GM18909 (cell line): ENCODE data around the gene BNC2.

ENCODE experiments used
- ATAC-seq: cut with Tn5 transposase; IDR thresholded peaks from one replicate; pipeline ENCODE4 v1.9.1; 2021; ENCODE audit warnings: mild to moderate bottlenecking; ENCODE audit not compliant: unreplicated experiment, poor library complexity

Gene BNC2

DNA sequence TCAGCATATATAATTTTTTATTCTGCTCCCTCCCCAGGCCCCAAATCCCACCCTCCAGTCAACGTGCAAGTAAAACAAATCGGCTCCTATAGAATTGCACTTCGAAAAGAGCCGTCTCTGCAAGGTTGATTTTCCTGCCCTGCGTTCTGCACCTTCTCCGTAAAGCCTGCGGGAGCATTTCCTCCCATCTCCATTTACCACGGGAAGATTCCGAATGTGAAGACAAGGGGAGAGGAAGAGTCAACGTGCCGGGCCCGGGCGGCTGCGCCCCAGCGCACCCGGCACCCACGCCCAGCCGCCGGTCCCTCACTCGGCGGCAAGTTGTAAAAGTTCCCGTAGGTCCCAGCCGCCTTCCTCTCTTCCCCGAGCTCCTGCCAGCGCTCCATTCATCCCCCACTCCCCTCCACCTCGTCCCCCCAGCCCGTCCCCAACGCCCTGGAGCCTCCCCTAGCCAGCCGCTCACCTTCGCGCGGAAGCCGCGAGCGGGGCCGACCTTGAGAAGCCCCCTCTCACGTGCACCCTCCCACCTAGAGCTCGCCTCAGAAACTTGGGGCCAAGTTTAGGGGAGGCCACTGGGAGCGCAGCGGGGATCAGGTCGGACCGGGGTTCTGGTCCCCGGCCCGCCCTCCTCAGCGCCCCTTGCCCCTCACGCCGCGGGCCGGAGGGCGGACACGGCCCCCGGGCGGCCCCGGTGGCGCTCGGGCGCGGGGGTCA lies 431 bp downstream of the BNC2 start:
- ATAC-seq: no peak

DNA sequence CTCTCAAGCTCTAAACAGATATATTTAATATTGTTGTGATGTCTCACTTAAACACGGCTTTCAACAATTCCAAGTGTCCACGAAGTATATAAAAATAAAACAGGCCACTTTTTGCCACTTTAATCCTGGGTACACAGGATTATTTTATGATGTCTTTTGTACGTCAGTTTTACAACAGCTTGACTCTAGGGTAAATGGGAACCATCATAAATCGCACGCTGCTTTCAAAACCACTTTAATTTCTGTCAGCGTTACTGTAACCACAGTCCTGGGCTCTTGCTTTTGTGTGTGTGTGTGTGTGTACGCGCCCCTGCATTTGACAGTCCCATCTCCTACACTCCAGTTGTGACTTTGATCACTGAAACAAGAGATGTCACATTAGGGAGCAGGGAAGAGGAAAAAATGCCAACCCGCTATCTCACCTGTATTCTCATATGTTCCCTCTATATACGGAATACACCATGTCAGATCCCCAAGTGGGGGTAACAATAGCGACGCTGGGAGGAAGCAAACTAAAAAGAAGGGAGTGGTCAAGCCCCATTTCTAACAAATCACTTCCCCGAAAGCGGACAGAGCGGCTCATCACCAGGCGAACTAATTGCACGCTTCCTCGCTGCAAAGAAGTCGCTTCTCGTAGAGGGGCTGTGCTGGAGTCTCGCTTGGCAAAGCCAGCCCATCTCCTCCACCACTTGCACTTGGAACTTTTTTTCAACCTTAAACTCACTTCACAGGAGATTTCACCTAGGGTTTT lies 1.2 kb downstream of the BNC2 start:
- no peak for ATAC-seq

GRCh38 chr9:16868701-16869100 lies 1.8 kb downstream of the BNC2 start:
- ATAC-seq: no peak

DNA sequence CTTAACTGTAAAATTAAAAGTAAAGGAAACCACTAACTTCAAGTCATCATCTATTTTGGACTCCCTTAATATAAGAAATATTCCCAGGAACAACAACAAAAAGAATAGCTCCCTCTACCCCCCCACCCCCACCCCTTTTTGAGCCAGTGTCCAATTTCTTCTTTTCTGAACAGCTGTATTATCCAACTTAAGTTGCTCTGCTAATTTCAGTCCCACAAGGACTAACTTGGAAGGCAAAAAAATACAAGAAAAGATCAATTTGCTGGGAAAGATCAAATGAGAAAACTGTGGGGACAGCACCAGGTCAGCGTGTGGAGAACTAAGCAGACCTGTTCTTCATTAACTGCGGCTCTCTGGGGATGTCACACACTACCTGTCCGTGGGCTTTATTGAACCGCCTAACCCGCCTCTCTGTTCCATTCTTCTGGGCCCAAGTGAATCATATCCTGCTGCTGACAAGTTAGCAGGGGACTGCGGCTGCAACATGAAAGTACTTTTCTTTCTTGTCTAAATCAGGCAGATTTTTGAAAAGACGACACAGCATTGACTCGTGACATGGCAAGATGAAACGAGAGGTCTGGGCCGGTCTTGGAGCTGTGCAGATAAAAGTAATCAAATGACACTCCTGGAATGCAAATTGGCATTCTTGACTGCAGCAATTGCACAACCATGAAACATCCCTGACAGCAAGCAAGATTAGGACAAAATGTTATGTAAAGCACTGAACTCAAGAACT lies 2.7 kb downstream of the BNC2 start:
- ATAC-seq: no peak

DNA sequence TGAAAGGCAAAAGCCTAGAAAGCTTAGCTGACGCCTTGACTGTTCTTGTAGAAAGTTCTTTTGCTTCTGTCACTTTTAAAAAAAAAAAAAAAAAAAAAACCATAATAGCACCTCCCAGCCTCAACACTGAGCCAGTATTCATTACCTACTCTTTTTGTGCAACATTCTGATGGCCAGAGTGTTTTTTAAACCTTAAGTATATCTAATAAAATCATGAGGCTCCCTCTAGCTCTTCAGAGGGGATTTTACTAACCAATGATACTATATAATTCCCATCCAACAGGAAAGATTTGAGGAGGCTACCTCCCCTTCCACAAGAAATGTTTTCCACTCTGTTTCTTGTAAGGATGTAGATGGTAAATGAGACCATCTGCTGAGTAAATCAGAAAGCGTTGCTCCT lies 3.9 kb downstream of the BNC2 start:
- ATAC-seq: no peak

- ATAC-seq: no peak
Measured at GRCh38 chr9:16864649-16865434, 5.6 kb downstream of the BNC2 start.

- no peak for ATAC-seq
Measured at GRCh38 chr9:16848179-16848578, 22.3 kb downstream of the BNC2 start.

GRCh38 chr9:16846986-16847385 lies 23.5 kb downstream of the BNC2 start:
- ATAC-seq: no peak

DNA sequence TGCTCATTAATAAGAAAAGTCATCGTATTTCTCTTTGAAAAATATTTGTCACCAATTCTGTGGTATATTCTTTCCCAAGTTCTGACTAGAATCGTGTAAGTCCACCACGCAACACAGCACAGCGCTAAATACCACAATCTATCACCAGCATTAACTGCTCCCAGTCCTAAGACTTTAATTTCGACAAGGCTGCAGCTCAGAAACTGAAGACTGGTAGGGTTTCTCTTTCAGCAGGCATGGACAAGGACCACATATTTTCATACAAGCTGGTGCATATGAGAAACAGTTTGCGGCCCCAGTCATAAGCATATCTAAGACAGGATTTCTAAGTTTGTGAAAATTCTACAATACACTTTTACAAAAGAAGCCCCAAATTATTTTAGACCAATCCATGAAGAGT lies 24.1 kb downstream of the BNC2 start:
- no peak for ATAC-seq

- no peak for ATAC-seq
Measured at GRCh38 chr9:16834817-16835216, 35.7 kb downstream of the BNC2 start.

DNA sequence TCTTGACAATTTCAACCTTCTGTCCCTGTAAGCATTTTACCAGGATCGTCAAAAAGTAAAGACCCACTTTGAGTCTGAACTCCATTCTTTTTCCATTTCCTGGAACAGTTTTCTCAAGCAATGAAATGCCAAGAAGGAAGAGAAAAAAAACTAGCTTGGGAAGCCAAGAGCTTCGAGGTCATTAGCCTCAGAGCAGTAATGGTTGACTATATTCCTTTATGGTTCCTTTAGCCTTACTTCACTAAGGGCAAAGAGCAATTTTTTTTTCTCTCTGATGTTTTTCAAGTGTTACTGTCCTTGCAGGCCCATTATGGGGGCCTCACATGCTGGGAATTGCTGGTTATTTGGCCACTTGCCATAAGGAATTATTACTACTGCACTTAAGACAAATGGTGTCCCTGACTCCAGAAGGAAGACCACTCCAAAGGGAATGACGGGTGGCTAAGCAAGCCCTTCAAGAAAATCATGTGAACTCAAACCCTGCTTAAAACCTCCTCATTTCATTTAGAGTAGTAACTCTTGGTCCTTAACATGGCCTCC lies 37.1 kb downstream of the BNC2 start:
- no peak for ATAC-seq

DNA sequence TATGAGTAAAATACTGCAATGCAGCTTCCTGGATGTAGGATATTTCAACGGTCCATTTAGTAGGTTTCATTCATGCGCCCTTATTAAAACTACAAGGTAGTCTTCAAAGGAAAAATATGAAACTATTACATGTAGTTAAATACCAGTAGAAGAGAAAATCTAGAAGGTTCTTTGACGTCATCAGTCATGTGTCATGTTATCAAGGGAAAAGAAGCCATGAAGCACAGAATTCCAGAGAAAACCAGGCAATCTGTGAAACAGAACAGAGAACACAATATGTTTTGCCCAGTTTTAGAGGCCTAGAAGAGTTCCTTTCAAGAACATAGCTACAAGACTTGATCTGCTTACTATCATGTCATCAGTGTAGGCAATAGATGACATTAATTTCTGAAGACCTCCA lies 38.4 kb downstream of the BNC2 start:
- ATAC-seq: no peak

DNA sequence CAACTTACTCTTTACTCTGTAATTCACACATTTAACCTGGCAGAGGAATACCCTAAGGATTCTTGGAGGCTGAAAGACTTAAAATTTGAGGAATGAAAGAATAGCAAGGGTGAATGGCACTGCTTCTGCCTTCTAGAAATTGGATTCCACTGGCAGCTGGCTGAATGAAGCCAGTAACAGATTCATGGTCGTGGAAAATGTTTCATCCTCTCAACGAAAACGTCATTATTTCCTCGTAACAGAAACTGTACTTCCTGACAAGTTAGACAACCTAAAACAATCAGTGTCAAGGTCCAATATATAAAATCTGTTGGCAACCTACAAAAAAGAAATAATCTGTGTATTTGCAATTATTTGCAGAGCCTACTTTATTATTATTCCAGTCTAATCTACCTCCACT lies 39.7 kb downstream of the BNC2 start:
- ATAC-seq: no peak

GRCh38 chr9:16828340-16829281 lies 41.9 kb downstream of the BNC2 start:
- ATAC-seq: no peak

- no peak for ATAC-seq
Measured at GRCh38 chr9:16825971-16826625, 44.4 kb downstream of the BNC2 start.

DNA sequence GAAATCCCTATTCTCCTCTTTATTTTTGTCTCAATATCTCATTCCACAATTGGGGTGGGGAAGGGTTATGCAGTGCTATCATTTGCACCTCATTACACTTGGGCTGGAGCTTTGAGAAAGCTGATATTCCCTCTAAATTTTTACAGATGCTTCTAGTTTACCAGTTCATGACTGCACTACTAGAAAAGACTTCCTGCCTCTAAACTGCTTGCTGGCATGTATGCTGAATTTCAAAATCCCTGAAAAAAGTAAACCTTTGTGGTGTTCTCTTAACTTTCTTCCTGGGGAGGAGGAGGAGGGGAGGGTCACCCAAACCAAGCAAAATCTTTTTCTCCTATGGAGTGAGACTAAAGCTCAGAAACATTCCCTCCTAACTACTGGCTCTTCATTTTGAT lies 45.1 kb downstream of the BNC2 start:
- ATAC-seq: no peak

- ATAC-seq: no peak
Measured at GRCh38 chr9:16824545-16825330, 45.7 kb downstream of the BNC2 start.

DNA sequence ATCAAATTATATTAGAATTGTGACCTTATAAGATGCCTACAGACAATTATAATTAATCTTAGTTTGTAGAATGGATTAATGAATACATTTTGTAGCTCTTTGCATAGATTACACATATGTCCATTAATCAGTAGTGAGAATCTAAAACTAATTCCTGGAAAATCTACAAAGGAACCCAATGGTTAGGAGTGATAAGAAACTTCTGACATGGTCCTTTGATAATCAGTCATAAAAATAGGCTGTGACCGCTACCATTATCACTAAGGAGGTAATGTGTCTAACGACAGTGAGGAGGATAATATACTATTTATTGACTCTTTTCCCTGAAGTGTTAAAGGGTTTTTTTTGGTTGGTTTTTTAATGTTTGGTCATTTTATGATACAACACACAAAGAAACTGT lies 46.6 kb downstream of the BNC2 start:
- no peak for ATAC-seq
